B cell (primary cell): ENCODE results near the gene SOX9. TPM values are rescaled to one million over a fixed set of nuclear protein-coding genes. Genes with fewer than 3 reads are reported as not detected.
A peak's percentile ranks its signal among the peaks of the same experiment; 100 is the strongest.

ENCODE experiments used
- ATAC-seq: fragments of 200-7000 bp; cut with Tn5 transposase; one replicate; pipeline ENCODE4 v1.10.0; 2021; ENCODE audit warnings: low read depth, mild to moderate bottlenecking, moderate number of reproducible peaks, moderate library complexity
- CTCF ChIA-PET: fragments of 350-600 bp; sonication (Branson Sonifier 250); formaldehyde crosslinking; loops from one replicate; lab custom pipeline; 2021; ENCODE audit warnings: antibody characterized with exemption, inconsistent platforms; lab: Charles Lee
- POLR2A ChIA-PET: fragments of 350-600 bp; sonication (Branson Sonifier 250); formaldehyde crosslinking; loops from one replicate; lab custom pipeline; 2021; ENCODE audit warnings: antibody characterized with exemption; lab: Charles Lee
- DNase-seq: peaks from one replicate; pipeline ENCODE4 v3.0.0; 2013
- H2AFZ ChIP-seq: 2 replicates; pipeline ENCODE4 v1.6.1; 2012; ENCODE audit warnings: mild to moderate bottlenecking, low read depth, low read length; ENCODE audit not compliant: insufficient read depth, poor library complexity, severe bottlenecking
- H3K27ac ChIP-seq, 2 donors: 1 replicate in 1 of 2; 2 replicates in 1 of 2; pipeline ENCODE4 v1.5.1; 2012 to 2013; ENCODE audit warnings: low read length in 2 of 2, mild to moderate bottlenecking in 2 of 2, moderate library complexity in 1 of 2
- H3K27me3 ChIP-seq, 4 experiments: fragments of 200-600 bp in 1 of 4; sonication (generic) in 1 of 4; replicated peaks in 1 of 4; 1 replicate in 2 of 4; 2 replicates in 2 of 4; pipeline versions ENCODE4 v1.6.1 to v1.7.0; 2013 to 2016; ENCODE audit warnings: low read length in 3 of 4, mild to moderate bottlenecking in 2 of 4, mixed read lengths in 1 of 4, moderate library complexity in 1 of 4; ENCODE audit not compliant: insufficient read depth in 4 of 4, control insufficient read depth in 3 of 4; ENCODE audit errors: control extremely low read depth in 1 of 4
- H3K36me3 ChIP-seq, 2 experiments: replicated peaks in 1 of 2; 1 replicate in 1 of 2; 2 replicates in 1 of 2; pipeline versions ENCODE4 v1.6.1 to v1.7.1; 2013; ENCODE audit warnings: low read length in 1 of 2; ENCODE audit not compliant: insufficient read depth in 2 of 2, control insufficient read depth in 1 of 2; ENCODE audit errors: control extremely low read depth in 1 of 2, extremely low read depth in 1 of 2
- H3K4me1 ChIP-seq, 2 donors: fragments of 200-600 bp in 1 of 2; sonication (generic) in 1 of 2; 1 replicate in 1 of 2; 2 replicates in 1 of 2; pipeline versions ENCODE4 v1.5.1 to v1.6.1; 2013 to 2017; ENCODE audit warnings: low read length in 2 of 2; ENCODE audit not compliant: control insufficient read depth in 2 of 2, insufficient read depth in 2 of 2
- H3K4me2 ChIP-seq: replicated peaks from 2 replicates; pipeline ENCODE3; 2012; ENCODE audit warnings: mild to moderate bottlenecking, low read depth, low read length; ENCODE audit not compliant: poor library complexity, severe bottlenecking
- H3K4me3 ChIP-seq, 5 experiments: fragments of 200-600 bp in 1 of 5; sonication (generic) in 1 of 5; 1 replicate in 3 of 5; 2 replicates in 2 of 5; pipeline versions ENCODE4 v1.5.1 to v1.7.0; 2011 to 2016; ENCODE audit warnings: low read length in 4 of 5, mild to moderate bottlenecking in 4 of 5, low read depth in 2 of 5, control low read depth in 1 of 5, moderate library complexity in 1 of 5; ENCODE audit not compliant: insufficient read depth in 1 of 5; ENCODE audit errors: control extremely low read depth in 1 of 5, extremely low read depth in 1 of 5
- H3K79me2 ChIP-seq: fragments of 200-600 bp; sonication (generic); one replicate; pipeline ENCODE4 v1.6.0; 2016; ENCODE audit warnings: low read length; ENCODE audit not compliant: control insufficient read depth, insufficient read depth
- H3K9ac ChIP-seq: fragments of 200-600 bp; sonication (generic); 2 replicates; pipeline ENCODE4 v1.6.1; 2017; ENCODE audit warnings: mild to moderate bottlenecking, low read length, moderate library complexity
- H3K9me3 ChIP-seq, 3 donors: one replicate each; pipeline versions ENCODE4 v1.6.1 to v1.7.1; 2013; ENCODE audit warnings: low read length in 2 of 3; ENCODE audit not compliant: control insufficient read depth in 2 of 3, insufficient read depth in 1 of 3; ENCODE audit errors: control extremely low read depth in 1 of 3
- H4K20me1 ChIP-seq: 2 replicates; pipeline ENCODE4 v1.6.0; 2012; ENCODE audit warnings: mild to moderate bottlenecking, low read length; ENCODE audit not compliant: insufficient read depth, control insufficient read depth, poor library complexity, severe bottlenecking
- H3K27ac Mint-ChIP-seq: one replicate; pipeline ENCODE4 v1.8.0; 2021; ENCODE audit warnings: mixed read lengths
- H3K27me3 Mint-ChIP-seq: one replicate; pipeline ENCODE4 v1.8.0; 2021; ENCODE audit warnings: mixed read lengths
- H3K4me1 Mint-ChIP-seq: one replicate; pipeline ENCODE4 v1.8.0; 2021; ENCODE audit warnings: mixed read lengths
- H3K4me3 Mint-ChIP-seq: one replicate; pipeline ENCODE4 v1.8.0; 2021; ENCODE audit warnings: mixed read lengths
- H3K9me3 Mint-ChIP-seq: one replicate; pipeline ENCODE4 v1.8.0; 2022; ENCODE audit warnings: mixed read lengths; ENCODE audit not compliant: insufficient read depth
- CTCF ChIP-seq: fragments of 200-600 bp; IDR thresholded peaks from one replicate; pipeline ENCODE4 v1.8.0; 2022; ENCODE audit warnings: antibody characterized with exemption, mild to moderate bottlenecking
- EZH2 ChIP-seq: IDR thresholded peaks from 2 replicates; pipeline ENCODE4 v1.6.1; 2012; ENCODE audit warnings: borderline replicate concordance, low read depth, mild to moderate bottlenecking, moderate library complexity, low read length; ENCODE audit not compliant: insufficient read depth, poor library complexity, severe bottlenecking
- WGBS: methylation state at CpG from one replicate; pipeline ENCODE4 v1.1.5; 2013; ENCODE audit warnings: missing lambda C conversion rate; ENCODE audit not compliant: insufficient coverage; 5-methylcytosine and 5-hydroxymethylcytosine counted together
- intact Hi-C: fragments of 100-400 bp; cut with micrococcal nuclease; formaldehyde crosslinking; loops from one replicate; pipeline ENCODE4 v1.10.0; 2022
- polyA plus RNA-seq: library from polyadenylated mRNA; depleted of rRNA; stranded (reverse); fragments of >200 nt; gene quantifications from 2 replicates; pipeline ENCODE4 v1.2.3, GENCODE V29; 2012
- total RNA-seq, 2 donors: library from RNA; stranded (reverse); fragments of 120-200 nt in 1 of 2; gene quantifications; 1 replicate in 1 of 2; 2 replicates in 1 of 2; pipeline versions ENCODE4 v1.2.3 to v1.2.4, GENCODE V29; 2013 to 2022

SOX9 gene
- total and polyA plus RNA-seq, 2 donors (not counting 1 experiment from before 2014, with no cell fraction given) = 0.03 TPM; not detected in 1

GRCh38 chr17:72121164-72122009 is 567 bp downstream of the SOX9 start:
- Histone ChIP-seq H3K4me3 (no peak overlapping the region), H3K4me1 (peaks cover 8 to 11% of the 10 kb centered on the region in 2 donors), H3K4me2 (peak overlapping the region; percentile 35), H3K27me3 (peaks cover 0 to 57% (median 24%) of the 10 kb centered on the region in 4 experiments), H4K20me1 (no peaks in the 10 kb centered on the region), H3K9ac (no peak overlapping the region), H3K79me2 (no peaks in the 10 kb centered on the region), H3K36me3 (no peaks in the 10 kb centered on the region), H2AFZ (no peak overlapping the region), H3K9me3 (peaks cover 0 to 42% (median 0%) of the 10 kb centered on the region in 3 donors), H3K27ac (no peak overlapping the region)
- 6% methylated on average over 88 of the region's 88 CpGs for WGBS
- POLR2A ChIA-PET = no interaction called here
- H3K4me1 Mint-ChIP-seq = peaks cover 17% of the 10 kb centered on the region
- H3K27ac Mint-ChIP-seq = no peak overlapping the region
- intact Hi-C loops = no loop called here
- peak overlapping the region; percentile 74 for H3K4me3 Mint-ChIP-seq
- ATAC-seq (no peak), DNase-seq (no peak)
- TF ChIP-seq CTCF (no peak), EZH2 (no peak)
- H3K9me3 Mint-ChIP-seq = no peaks in the 10 kb centered on the region
- peaks cover 49% of the 10 kb centered on the region for H3K27me3 Mint-ChIP-seq
- CTCF ChIA-PET = no interaction called here
